Body of pancreas (tissue), 4 donors: ENCODE results near the gene NAT9.

ENCODE experiments used
- POLR2A ChIP-seq, 3 donors: fragments of 450-650 bp; IDR thresholded peaks; one replicate each; pipeline ENCODE4 v1.6.1; 2016; ENCODE audit warnings: antibody characterized with exemption in 3 of 3, mild to moderate bottlenecking in 2 of 3
- TF ChIP-seq, protein P1 (sequence below), 7 experiments: fragments of 450-650 bp in 4 of 7; fragments of 200-600 bp in 3 of 7; sonication (generic) in 3 of 7; IDR thresholded peaks; one replicate each; pipeline ENCODE4 v1.5.1; 2016 to 2019; ENCODE audit warnings: antibody characterized with exemption in 7 of 7

DNA sequence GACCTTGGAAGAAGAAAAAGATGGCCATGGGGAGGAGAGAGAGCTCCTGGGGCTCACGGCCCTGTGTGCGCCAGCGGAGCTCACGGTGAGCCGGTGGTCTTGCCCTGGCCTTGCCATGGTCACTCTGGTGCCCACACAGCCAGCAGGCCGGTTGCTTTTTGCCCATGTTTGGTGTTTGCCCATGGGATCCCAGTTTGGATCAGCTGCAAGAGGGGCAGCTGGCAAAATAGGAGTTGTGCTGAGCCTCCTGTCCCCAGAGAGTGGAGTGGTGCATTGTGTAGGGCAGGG lies 26.2 kb downstream of the NAT9 start:
- TF ChIP-seq, protein P1, sequence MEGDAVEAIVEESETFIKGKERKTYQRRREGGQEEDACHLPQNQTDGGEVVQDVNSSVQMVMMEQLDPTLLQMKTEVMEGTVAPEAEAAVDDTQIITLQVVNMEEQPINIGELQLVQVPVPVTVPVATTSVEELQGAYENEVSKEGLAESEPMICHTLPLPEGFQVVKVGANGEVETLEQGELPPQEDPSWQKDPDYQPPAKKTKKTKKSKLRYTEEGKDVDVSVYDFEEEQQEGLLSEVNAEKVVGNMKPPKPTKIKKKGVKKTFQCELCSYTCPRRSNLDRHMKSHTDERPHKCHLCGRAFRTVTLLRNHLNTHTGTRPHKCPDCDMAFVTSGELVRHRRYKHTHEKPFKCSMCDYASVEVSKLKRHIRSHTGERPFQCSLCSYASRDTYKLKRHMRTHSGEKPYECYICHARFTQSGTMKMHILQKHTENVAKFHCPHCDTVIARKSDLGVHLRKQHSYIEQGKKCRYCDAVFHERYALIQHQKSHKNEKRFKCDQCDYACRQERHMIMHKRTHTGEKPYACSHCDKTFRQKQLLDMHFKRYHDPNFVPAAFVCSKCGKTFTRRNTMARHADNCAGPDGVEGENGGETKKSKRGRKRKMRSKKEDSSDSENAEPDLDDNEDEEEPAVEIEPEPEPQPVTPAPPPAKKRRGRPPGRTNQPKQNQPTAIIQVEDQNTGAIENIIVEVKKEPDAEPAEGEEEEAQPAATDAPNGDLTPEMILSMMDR (IDR thresholded peaks at IDR 0.05) = no peak
- TF ChIP-seq POLR2A (IDR thresholded peaks at IDR 0.05) = peak in 1 of 3 donors; percentile 6
